Measurements from ENCODE around the gene WNT7A.
A peak's percentile ranks its signal among the peaks of the same experiment; 100 is the strongest.

Gene WNT7A

GRCh38 chr3:13825821-13826220 lies 54.0 kb downstream of the WNT7A start:
- DNase-seq, result no peak

- DNase-seq, result no peak
Measured at GRCh38 chr3:13825311-13825579, 54.6 kb downstream of the WNT7A start.

GRCh38 chr3:13824521-13825310 lies 55.2 kb downstream of the WNT7A start:
- no peak for DNase-seq

GRCh38 chr3:13823692-13824091 lies 56.2 kb downstream of the WNT7A start:
- DNase-seq, result no peak

- no peak for DNase-seq
Measured at GRCh38 chr3:13822871-13823585, 56.8 kb downstream of the WNT7A start.

GRCh38 chr3:13822042-13822441 lies 57.8 kb downstream of the WNT7A start:
- DNase-seq, result no peak

- DNase-seq, result no peak
Measured at GRCh38 chr3:13821126-13821525, 58.7 kb downstream of the WNT7A start.

- DNase-seq, result no peak
Measured at GRCh38 chr3:13818919-13819318, 61.0 kb downstream of the WNT7A start.

GRCh38 chr3:13815088-13815683 lies 64.7 kb downstream of the WNT7A start:
- no peak for DNase-seq

GRCh38 chr3:13812034-13812471 lies 67.8 kb downstream of the WNT7A start:
- no peak for DNase-seq

- DNase-seq, result no peak
Measured at GRCh38 chr3:13811614-13812013, 68.3 kb downstream of the WNT7A start.

GRCh38 chr3:13808550-13808949 lies 71.3 kb downstream of the WNT7A start:
- DNase-seq, result no peak

GRCh38 chr3:13801361-13802204 lies 78.3 kb downstream of the WNT7A start:
- DNase-seq, result peak; percentile 22

- no peak for DNase-seq
Measured at GRCh38 chr3:13800064-13800463, 79.8 kb downstream of the WNT7A start.

- DNase-seq, result no peak
Measured at GRCh38 chr3:13798401-13798800, 81.5 kb downstream of the WNT7A start.

- DNase-seq, result no peak
Measured at GRCh38 chr3:13796701-13797460, 83.0 kb downstream of the WNT7A start.

GRCh38 chr3:13795816-13796215 lies 84.1 kb downstream of the WNT7A start:
- no peak for DNase-seq

- DNase-seq, result no peak
Measured at GRCh38 chr3:13794322-13794721, 85.5 kb downstream of the WNT7A start.

- DNase-seq, result no peak
Measured at GRCh38 chr3:13793451-13793850, 86.4 kb downstream of the WNT7A start.

GRCh38 chr3:13792512-13793371 lies 87.1 kb downstream of the WNT7A start:
- no peak for DNase-seq

- DNase-seq, result no peak
Measured at GRCh38 chr3:13792051-13792490, 87.8 kb downstream of the WNT7A start.

Measured in MV-4-11 (cell line).